ENCODE measurements around the gene CDK9. TPM values are rescaled to one million over a fixed set of nuclear protein-coding genes. Genes with fewer than 3 reads are reported as not detected.

Gene CDK9
- total RNA-seq, 2 experiments from 2014 or later, result 86.2 to 91.6 TPM

DNA sequence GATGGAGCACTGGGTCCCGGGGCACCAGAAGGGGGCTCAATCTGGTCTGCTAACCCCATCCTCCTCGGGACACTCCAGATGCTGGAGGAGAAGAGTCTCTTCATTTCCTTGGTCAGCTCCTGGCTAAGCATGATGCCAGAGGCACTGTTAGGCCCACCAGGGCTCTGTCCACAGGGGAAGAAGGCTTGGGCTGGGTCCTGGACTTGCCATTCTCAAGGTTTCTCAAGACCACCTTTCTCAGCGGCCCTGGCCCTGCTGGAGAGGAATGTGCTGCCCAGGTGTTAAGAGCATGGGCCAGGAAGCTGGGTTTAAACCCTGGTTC is 15.3 kb upstream of the CDK9 start:
- peak overlapping the region; percentile 83 for H3K4me3 Mint-ChIP-seq
- H3K36me3 Mint-ChIP-seq (ENCODE audit: low read depth), result peaks cover 48% of the 10 kb centered on the region
- H3K4me1 Mint-ChIP-seq (ENCODE audit: low read depth), result peaks cover 62% of the 10 kb centered on the region

DNA sequence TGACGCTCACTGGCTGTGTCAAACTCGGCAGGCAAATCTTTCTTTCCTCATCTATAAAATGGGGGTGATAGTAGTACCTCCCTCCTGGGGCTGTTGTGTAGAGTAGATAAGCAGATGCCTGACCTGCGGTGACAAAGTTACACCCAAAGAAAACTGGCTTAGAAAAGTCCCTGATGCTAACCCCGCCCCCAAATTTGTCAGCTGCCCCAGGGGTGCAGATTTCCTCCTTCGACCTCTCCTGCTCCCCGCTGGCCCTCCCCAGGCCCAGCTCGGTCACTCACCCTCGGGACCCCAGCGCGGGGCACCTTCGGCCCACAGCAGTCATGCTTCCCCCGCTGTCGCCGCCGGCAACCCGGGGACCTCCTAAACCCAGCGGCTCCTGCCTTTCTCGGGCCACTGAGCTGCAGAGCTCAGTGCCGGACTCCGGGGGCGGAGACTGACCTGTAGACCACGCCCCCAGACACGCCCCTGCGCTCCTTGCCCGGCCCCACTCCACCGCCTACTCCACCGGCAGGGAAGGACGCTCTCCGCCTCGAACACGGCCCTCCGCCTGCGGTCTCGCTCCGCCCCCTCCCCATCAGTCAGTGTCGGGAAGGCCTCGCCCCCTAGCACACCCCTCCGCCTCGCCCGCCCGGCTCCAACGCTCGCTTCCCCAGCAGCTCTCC is 14.8 kb upstream of the CDK9 start:
- POLR2A ChIA-PET, result interaction anchor here (1.0 to 7.5 kb wide), 7 partner anchors 8 to 163 kb away, joined by 3 to 56 read pairs (median 4); partner anchors contain the start of genes CDK9, SH2D3C and TOR2A
- no peak for TF ChIP-seq CTCF (IDR thresholded peaks at IDR 0.05)
- intact Hi-C loops (cut with micrococcal nuclease), result no loop called here
- Mint-ChIP-seq H3K27me3 (no peaks in the 10 kb centered on the region), H3K9me3 (no peaks in the 10 kb centered on the region), H3K4me3 (peak overlapping the region; percentile 83), H3K36me3 (ENCODE audit: low read depth) (peaks cover 45% of the 10 kb centered on the region), H3K4me1 (ENCODE audit: low read depth) (peaks cover 62% of the 10 kb centered on the region), H3K27ac (peak overlapping the region; percentile 87)
- CTCF ChIA-PET, result interaction anchor here (0.6 to 16.0 kb wide), 8 partner anchors 12 to 263 kb away, joined by 3 to 144 read pairs (median 4); partner anchors contain the start of genes CDK9, SH2D3C and TOR2A
- DNase-seq, result peak; percentile 99
- peak; percentile 93 for ATAC-seq

More for the DNA sequence above, 15.3 kb upstream of the CDK9 start:
- POLR2A ChIA-PET, result interaction anchor here (1.0 to 7.5 kb wide), 5 partner anchors 9 to 163 kb away, joined by 3 to 56 read pairs (median 7); partner anchors contain the start of genes CDK9, SH2D3C and TOR2A
- Mint-ChIP-seq H3K27ac (peak overlapping the region; percentile 87), H3K9me3 (no peaks in the 10 kb centered on the region), H3K27me3 (no peaks in the 10 kb centered on the region)
- intact Hi-C loops (cut with micrococcal nuclease), result no loop called here
- ATAC-seq (no peak), DNase-seq (no peak)
- TF ChIP-seq CTCF (IDR thresholded peaks at IDR 0.05), result no peak
- CTCF ChIA-PET, result interaction anchor here (0.8 to 16.0 kb wide), 9 partner anchors 13 to 151 kb away, joined by 3 to 144 read pairs (median 6); partner anchors contain the start of genes CDK9, SH2D3C and TOR2A

DNA sequence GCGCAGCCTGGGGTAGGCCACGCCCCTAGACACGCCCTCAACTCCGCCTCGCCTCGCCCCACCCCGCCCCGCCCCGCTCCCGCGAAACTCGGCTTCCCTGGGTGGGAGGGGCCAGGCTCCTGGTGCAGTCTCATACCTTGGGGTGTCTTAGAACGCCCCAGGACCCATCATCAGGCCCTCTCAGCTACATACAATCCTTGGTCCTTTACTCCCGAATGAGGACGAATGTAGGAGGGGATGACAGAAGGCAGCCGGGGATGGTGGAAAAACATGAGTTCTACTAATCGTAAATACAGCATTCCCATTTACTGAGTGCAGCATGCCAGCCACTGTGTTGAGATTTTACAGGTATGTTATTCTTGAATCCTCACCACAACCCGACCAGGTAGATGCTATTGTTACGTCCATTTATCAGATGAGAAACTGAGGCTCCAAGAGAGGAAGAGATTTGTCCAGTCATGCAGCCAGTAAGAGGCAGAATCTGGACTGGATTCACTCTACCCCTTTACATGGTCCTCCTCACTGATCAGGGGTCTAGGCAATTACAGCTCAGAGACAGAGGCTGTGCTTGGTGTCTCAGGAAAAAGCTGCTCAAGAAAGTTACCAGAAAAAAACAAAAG is 14.2 kb upstream of the CDK9 start:
- POLR2A ChIA-PET, result interaction anchor here (1.0 to 7.5 kb wide), 8 partner anchors 8 to 164 kb away, joined by 3 to 56 read pairs (median 4); partner anchors contain the start of genes CDK9, SH2D3C, ST6GALNAC6 and TOR2A
- H3K36me3 Mint-ChIP-seq (ENCODE audit: low read depth), result peaks cover 45% of the 10 kb centered on the region

DNA sequence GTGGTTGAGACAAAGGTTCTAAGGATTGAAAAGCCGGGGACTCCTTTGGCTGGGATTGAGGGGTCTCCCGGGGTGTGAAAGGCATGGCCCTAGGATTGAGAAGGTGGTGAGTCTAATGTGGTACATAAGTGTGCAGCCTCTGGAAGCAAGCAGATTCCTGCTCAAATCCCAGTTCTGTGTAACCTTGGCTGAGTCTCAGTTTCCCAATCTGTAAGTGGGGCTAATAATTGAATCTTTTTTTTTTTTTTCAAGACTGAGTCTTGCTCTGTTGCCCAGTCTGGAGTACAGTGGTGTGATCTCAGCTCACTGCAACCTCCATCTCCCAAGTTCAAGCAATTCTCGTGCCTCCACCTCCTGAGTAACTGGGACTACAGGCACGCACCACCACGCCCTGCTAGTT is 13.2 kb upstream of the CDK9 start:
- no peak for TF ChIP-seq CTCF (IDR thresholded peaks at IDR 0.05)
- no peaks in the 10 kb centered on the region for H3K27me3 Mint-ChIP-seq
- no peak overlapping the region for H3K4me3 Mint-ChIP-seq
- CTCF ChIA-PET, result interaction anchor here (1.3 to 16.0 kb wide), 2 partner anchors 11 to 149 kb away, joined by 4 to 144 read pairs; partner anchors contain the start of genes CDK9 and SH2D3C
- H3K9me3 Mint-ChIP-seq, result no peaks in the 10 kb centered on the region
- H3K27ac Mint-ChIP-seq, result no peak overlapping the region
- intact Hi-C loops (cut with micrococcal nuclease), result no loop called here
- no peak for ATAC-seq
- peaks cover 54% of the 10 kb centered on the region for H3K4me1 Mint-ChIP-seq (ENCODE audit: low read depth)
- peaks cover 43% of the 10 kb centered on the region for H3K36me3 Mint-ChIP-seq (ENCODE audit: low read depth)
- no peak for DNase-seq
- POLR2A ChIA-PET, result interaction anchor here (1.1 to 7.5 kb wide), 4 partner anchors 12 to 127 kb away, joined by 3 to 56 read pairs (median 18); partner anchors contain the start of genes CDK9 and ST6GALNAC6

More for the DNA sequence above, 14.2 kb upstream of the CDK9 start:
- TF ChIP-seq CTCF (IDR thresholded peaks at IDR 0.05), result no peak
- ATAC-seq (no peak), DNase-seq (no peak)
- Mint-ChIP-seq H3K27me3 (no peaks in the 10 kb centered on the region), H3K9me3 (no peaks in the 10 kb centered on the region), H3K27ac (peak overlapping the region; percentile 87), H3K4me1 (ENCODE audit: low read depth) (peaks cover 63% of the 10 kb centered on the region), H3K4me3 (peak overlapping the region; percentile 83)
- CTCF ChIA-PET, result interaction anchor here (0.6 to 16.0 kb wide), 8 partner anchors 11 to 262 kb away, joined by 3 to 144 read pairs (median 4); partner anchors contain the start of genes CDK9, SH2D3C and TOR2A
- intact Hi-C loops (cut with micrococcal nuclease), result no loop called here
